Activated T-cell treated with anti-CD3 and anti-CD28 coated beads for 24 hours (primary cell): ENCODE measurements around the gene IL17RD.

Experiments used
- DNase-seq: peaks from one replicate; pipeline ENCODE4 v3.0.0-alpha.2; 2020; ENCODE audit warnings: low read depth

IL17RD gene

DNA sequence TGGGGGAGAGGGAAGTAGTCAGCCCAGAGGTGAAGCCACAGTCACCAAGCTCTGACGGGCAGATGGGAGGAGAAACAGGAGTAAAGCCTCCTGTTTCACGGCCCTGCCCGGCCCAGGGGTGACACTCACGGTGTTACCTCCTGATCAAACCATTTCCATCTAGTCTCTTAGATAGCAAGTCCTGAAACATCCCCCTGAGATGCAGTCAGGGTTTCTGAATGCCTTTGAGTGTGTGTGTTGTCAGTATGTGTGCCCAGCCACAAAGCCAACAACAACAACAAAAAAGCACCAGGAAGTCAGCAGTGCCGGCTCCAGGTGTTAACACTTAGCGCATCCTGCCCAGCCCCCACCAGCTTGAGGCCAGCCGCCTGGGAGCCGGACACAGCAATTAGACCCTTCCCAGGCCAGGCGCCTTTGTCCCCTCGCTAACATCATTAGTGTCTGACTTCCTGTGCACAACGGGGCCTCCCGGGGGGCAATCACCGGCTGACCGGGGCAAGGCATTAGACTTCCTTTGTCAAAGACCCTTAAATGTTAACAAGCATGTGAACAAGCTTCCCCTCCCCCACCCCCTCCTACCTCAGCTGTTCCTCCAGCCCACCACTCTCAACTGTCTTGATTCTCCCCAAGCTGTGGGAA is 34.5 kb downstream of the IL17RD start:
- no peak for DNase-seq

DNA sequence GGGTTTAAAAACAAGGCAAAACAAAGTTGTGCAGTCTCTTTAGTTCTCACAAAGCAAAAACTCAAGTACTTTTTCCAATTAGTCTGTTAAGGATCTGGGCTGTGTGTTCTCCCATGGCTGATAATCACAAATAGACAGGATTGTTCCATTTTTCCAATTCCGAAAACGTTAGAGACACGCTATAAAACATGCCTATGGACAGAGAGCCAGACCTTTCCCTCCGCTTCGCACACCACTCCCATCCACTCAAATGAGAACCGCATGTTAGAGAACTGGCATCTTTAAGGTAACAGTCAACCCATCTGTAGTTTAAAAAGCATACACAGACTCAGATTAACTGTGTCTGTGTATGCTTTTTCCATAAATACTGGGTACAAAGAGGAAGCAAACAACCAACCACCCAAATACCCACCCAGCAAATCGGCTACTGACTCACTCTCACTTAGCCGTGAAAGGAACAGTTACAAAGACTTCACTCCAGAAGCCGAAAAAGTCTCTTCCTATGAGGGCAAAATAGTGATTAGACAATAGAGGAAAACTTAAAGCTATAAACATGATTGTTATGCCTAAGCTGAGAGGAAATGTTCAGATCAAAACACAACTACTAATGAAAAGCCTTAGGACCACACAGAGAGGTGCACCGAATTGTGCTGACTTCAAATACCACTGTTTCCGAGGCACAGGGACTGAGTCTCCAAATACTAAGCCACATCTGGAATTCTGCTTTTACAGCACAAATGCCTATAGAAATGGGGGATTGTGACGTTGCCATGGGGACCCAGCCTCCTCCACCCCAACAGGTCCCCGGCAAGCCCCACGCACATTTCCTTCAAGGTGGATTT is 36.1 kb downstream of the IL17RD start:
- no peak for DNase-seq

DNA sequence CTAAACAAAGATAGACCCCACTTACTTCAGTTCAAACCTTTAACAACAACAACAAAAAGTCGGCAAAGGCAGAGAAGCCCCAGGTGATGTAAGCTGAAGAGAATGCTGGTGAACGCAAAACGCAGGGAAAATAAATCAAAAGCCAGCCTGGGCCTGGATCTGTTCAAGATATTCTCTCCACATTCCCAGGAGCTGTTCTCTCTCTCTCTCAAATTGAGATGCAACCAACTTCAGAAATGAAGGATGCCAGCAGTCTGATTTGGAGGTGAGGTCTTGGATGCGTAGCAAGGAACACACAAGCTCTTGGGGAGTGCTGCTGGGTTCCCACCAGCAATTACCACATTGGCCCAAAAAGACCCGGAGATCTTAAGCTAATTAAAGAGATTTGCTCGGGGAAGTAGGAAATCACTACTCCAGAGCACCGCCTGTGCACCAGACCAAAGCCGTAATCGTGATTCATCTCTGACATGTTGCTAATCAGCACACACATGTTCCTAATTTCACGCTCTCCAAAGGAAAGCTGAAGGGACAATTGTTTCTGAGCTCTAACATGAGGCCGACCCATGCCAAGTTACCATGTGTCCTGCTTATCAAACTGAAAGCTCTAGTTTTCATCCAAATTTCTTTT is 37.1 kb downstream of the IL17RD start:
- no peak for DNase-seq

DNA sequence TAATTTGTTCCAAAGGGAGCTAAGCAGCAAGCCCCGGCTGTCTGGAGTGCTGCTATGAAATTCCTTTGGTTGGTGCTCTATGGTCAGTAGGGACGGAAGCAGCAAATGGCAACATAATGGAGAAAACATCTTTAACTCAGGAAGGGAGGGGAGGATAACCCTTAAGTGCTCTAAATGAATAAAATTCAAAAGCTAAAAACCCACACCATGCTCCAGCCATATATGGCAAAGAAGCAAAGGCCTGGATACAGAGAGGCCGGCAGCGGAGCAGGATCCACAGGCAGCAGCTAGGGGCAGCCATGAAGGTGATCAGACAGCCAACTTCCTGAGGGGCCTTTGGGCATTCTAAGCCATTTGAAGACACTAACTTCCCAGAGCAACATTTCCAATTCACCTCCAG is 38.9 kb downstream of the IL17RD start:
- DNase-seq, result no peak

DNA sequence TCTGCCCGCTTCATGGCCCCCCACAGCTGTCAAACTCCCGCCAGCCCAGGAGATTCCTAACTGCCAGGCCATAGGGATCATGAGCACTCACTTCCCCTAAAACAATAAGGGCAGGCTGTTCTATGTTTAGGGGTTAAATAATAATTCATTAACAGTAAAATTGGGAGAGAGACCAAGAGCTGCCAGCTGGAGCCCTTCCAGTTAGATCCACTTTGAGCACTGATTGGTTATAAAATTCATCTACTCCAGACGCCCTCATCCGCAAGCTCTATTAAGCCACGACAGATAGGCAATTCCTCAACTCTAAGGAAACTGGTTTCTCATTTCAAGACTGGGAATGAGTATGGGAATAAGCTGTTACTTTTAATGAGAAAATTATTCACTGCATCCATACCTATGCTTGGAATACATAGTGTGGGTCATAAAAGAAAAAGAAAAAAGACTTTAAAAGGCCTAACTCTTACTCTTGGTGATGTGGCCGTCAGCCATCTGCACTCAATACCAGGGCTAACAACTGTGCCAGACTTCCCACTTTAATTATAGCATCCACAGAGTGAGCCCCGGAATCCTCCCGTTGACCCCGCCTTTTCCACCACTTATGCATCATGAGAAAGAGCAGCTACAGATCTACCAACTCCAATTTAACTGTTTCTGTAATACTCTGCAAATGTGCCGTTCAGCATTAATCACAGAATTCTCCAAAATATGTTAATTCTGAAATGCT is 44.5 kb downstream of the IL17RD start:
- no peak for DNase-seq

DNA sequence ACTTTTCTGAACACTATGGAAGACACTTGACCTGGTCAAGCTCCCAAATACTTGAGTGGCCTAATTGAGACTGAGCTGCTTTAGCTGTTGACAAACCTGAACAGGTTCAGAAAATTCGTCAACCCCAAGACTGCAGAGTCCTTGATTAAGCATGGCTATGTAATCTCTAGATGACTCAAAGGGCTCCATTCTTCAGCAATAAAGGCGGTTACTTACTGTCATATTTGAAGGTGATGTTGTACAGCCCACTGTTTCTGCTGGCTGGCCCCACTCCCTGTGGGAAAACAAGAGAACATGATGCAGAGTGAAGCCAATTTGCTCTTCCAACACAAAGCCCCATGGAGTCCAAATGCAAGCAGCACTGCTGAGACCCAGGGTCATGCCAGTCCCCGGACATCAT is 45.1 kb downstream of the IL17RD start:
- no peak for DNase-seq

DNA sequence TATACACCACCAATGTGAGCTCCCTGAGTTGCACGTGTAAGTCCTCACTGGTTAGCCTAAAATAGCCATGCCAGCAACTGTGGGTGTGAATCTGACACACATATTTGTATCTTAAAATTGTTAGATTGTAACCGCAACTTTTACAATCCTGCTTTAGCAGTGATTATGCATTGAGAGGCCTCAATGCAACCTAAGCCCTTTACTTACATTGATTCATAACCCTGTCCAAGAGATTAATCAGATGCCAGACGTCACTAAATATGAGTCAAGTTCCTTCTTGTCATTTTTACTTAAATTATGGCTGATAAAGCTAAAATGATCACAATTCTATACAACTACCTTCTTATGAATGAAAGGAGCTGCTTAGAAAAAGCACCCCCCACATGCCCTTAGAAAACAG is 46.9 kb downstream of the IL17RD start:
- no peak for DNase-seq

DNA sequence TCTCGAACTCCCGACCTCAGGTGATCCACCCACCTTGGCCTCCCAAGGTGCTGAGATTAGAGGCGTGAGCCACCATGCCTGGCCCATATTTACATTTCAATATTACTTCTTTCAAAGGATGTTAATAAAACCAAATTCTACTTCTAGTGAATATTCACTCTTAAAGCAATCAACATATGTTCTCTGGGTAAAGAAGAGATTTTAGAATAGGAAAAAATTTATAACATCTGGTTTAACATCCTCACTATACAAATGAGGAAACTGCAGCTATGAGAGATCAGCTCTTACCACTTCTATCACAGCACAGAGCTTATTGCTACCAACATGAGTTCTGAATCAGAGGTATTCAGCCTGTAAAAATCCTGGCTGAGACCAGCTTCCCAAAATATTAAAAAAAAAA is 48.7 kb downstream of the IL17RD start:
- DNase-seq, result no peak

DNA sequence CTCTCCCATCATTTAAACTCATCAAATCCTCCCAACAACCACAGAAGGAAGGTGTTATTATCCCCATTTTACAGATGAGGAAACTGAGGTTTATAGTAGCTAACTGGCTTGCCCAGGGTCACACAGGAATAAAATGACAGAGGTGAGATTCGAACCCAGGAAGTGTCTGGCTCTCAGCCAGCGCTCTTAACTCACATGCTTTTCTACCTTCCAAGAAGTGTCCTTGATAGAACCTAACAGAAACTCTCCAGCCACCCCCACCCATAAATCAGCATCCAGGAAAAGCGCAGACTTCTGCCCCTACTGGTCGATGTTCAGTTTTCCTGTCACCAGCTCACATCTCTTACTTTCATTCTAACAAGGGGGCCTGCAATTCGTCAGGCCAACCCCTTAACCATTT is 52.9 kb downstream of the IL17RD start:
- DNase-seq, result no peak

DNA sequence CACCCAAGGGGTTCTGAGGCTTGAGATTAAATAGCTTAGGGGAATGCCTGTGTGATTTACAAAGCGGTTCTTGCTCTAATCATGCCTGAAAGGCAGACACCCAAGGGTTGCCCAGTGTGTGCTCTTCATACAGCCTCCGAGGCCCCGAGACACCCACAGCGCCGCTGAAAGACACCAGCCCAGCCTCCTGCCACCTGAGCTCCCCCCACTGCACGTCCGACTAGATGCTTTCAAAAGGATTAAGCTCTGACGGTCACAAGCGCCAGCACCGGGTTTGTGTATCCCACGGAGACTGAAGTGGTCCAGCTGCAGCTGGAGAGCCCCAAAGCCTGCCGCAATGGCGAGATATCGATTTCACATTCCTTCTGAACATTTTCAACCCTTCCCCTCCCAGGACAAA is 54.4 kb downstream of the IL17RD start:
- no peak for DNase-seq

DNA sequence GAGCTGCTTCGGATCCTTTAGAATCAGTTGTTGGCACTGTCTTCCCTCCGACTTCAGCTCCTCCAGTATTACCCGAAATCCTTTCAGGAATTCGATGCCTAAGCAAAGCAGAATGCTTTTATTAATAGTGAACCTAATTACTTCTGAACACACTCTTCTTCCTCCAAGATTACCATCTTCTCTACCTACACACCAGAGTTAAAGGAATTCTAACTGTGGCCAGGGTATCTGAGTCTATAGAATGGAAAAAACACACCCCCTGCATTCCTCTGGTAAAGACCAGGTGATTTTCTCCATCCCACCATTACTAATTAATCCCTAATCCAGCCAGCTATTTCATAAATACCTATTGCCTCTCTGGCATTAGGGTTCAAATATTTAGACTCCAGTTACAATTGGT is 54.9 kb downstream of the IL17RD start:
- no peak for DNase-seq

DNA sequence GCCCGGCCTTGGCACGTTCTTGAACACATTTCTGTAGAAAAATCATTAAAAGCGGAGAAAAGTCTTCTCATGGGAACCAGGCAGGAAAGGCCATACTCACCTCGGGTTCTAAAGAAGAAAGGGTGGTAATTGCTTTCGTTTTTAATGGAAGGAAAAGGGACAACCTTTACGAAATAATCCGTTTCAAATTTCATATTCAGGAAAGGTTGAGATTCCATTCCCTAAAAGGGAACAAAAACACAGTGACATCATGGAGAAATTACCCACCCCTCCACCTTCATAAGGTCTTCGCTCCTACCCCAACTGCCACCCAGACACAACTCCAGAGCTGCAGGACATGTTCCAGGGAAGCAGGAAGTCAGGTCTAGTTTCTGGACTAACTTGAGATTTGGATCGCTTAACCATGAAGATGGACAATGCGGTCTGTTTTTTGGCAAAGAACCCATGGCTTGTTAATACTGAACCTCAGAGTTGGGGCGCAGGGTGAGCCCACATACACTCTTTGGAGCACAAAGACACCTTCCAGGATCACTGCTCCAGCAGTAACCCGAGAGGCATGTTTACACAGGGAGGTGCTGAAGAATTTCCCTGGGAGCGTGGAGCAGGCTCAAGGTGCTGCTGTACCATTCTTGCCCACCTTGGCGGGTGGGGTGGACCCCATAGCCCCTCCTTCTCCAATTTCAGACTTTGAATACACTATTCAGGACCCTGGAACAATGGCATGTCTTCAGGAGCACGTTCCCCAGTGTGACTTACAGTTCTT is 55.5 kb downstream of the IL17RD start:
- DNase-seq, result no peak

DNA sequence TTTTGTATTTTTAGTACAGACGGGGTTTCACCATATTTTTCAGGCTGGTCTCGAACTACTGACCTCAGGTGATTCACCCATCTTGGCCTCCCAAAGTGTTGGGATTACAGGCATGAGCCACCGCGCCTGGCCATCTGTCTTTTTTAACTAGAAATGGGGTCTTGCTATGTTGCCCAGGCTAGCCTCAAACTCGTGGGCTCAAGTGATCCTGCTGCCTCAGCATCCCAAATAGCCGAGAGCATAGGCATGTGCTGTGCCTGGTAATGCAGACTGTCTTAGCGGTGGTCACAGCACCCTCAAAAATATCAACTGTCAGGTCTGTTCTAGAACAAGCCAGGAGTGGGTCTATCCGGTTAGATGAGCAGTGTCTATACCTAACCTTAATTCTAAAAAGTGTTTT is 56.5 kb downstream of the IL17RD start:
- no peak for DNase-seq

DNA sequence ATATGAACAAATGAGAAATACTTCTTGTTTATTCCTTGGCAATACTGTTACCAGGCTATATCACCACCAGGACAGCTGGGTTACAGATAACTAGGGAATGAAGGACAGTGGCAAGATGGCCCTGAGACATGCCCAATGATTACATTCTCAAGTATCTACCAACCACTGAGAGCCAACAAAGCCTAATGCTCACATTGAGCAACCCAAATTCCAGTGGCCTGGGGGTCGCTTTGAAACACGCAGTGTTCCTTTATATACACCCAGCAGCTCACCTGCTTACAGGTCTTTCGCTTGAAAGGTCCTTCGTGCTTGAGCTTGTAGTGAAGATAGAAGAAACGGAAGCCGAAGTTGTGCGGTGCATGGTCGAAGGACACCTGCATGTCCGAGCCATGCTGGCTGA is 59.6 kb downstream of the IL17RD start:
- no peak for DNase-seq

DNA sequence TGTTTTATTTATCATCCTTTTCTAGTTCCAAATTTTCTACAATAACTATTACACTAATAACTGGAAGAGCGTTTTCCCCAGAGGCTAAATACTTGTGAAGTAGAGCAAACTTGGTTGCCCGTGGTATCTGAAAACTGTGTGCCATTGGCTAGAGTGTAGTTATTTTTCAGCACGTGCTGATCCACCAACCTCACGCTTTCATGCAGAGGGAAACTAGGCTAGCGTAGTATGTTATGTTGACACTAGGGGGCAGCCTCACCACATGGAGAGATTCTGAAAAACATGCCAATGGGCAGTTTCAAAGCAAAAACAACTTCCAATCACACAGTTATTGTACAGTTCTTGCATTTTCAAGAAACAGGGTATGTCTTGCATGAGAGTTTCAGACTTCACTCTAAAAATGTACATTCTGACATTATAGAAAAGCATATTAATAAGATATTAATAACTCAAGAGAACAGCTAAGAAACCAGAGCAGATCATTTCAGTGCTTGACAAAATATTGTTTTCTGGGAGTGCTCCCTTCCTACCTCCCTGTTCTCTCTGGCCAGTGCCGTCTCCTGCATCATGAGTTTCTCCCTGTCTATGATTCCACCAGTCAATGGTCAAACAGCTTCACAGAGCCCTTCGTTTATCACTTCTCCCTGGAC is 65.0 kb downstream of the IL17RD start:
- peak; percentile 64 for DNase-seq

DNA sequence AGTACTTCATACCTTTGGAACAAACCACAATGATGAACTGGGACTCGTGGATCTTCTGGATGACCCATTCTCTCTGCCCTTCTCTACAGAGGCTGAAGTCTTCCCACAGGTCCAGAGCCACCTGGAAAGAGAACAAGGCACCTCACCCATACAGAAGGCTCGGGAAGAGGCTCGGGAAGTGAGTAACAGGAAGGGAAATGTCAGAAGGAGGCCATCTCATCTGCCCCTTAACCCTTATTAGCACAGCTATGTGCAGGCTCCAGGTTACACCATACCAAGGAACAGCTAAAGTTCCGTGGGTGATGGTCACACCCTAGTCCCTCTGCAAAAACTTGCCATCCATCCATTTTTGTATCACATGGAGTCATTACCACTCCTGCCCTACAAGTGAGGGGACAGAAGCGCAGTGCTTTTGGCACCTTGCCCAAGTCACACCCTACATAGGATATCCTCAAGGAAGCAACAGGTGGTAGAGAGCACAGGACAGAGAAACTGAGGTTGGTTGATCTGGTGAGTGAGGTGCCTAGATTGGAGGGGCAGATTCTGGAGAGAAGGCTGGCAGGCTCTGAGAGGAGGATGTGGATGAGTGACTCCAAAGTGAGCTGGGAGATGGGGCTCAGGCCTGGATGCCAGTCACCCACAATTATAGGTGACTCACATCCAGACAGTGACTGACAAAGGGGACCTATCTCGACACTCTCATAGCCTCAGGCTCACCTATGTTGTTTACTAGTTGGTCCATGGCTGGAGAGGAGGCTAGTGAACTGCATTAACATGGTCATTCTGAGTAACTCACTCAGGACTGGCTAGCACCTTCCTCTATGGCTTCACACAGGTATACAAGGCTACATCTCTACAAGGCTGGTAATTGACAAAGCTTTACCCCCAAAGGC is 66.5 kb downstream of the IL17RD start:
- DNase-seq, result no peak

DNA sequence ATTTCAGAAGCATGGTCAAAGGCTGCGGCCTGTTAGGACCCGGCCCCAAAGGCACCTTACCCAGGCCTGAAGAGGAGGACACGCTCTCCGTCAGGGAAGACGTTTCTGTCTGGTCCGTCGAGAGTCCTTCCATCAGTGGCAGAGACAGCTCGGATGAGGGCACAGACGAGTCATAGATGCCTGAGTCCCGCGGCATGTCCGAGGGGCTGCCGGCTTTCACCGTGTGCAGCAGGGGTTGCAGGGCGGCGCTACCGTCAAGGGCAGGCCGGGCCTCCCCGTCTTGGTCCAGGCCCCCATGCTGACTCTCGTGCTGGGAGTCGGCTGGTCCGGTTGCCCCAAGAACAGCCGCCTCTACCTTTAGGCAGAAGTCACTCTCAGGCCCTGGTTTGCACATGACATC is 67.6 kb downstream of the IL17RD start:
- DNase-seq, result no peak

DNA sequence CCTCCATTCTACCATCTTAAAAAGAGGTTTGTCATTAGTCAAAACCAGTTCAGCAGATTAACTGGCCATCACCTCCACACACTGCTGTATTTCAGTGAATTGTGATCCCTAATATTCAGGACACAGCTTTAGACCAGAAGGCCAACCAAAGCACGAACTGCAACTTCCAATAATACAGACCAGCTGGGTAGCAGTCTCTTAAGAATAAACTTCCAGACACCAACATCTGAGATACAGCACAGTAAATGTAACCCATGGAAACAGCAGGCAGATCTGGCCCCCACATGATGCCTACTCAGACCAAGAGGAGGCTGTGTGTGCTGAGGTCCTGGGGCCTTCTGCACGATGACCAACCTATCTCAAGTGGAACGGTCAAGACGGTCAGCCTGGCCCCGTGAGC is 69.8 kb downstream of the IL17RD start:
- DNase-seq, result no peak

DNA sequence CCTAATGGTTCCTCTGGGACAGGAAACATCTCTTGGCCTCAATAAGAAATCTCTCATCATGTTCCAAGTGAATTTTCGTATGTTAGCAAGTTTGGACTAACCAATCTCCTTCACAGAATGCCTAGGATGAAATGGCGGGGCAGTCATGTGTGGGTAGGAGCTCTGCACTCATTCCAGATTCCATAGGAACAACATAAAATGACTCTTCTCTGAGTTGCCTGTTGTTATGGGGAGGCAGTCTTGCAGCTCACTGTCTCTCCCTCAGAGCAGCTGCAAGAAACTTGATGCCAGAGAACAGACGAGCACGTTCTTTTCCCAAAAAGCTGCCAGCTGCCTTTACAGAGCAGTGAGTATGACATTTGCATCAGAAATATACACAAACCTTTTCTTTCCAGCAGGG is 70.6 kb downstream of the IL17RD start:
- DNase-seq, result no peak

DNA sequence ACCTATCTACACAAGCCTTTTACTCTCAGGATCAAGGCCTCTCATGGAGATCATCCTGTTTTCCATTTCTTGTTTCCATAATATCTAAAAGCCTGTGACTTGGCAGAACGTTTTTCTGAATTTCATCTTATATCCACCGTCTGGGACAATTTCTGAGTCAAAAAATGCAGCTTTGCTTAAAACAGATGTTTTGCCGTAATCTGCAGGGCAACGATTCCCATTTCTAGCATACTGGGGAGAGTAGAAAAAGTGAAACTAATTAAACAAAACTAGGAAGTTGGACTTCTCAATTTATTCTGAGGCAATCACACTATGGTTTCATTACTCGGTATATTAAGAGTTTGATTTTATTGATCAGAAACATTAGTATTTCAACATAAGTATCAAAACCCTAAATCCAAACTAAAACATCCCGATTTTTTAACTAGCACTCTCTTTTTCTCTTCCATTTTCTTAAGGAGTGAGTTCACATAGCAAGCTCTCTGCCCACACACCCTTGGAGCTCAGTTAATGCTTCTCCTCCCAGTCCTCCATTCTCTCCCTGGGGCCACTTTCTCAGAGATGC is 71.1 kb downstream of the IL17RD start:
- DNase-seq, result no peak
